HuH-7 (cell line): ENCODE measurements around the gene PALM.

Experiments used
- DNase-seq: peaks from one replicate; pipeline ENCODE4 v3.0.0; 2011; ENCODE audit warnings: low spot score

PALM gene

GRCh38 chr19:782878-783668, 74.3 kb downstream of the PALM start:
- DNase-seq: no peak

- no peak for DNase-seq
Observed at GRCh38 chr19:784541-784940, 75.8 kb downstream of the PALM start.

- DNase-seq: no peak
Observed at GRCh38 chr19:787536-787935, 78.8 kb downstream of the PALM start.

DNA sequence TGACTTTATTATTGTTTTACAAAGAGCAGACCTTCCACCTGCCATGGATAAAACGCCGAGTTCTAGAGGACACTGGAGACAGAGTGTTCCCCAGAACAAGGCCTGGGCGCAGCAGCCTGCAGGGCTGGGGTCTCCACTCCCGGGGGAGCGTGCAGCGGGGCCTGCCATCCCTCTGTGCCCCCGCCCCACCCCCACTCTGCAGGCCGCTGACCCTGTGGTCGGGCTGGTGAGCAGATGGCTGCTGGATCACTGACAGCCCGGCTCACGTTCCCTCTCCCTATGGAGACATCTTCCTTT, 79.9 kb downstream of the PALM start:
- no peak for DNase-seq

GRCh38 chr19:788983-789700, 80.4 kb downstream of the PALM start:
- no peak for DNase-seq

DNA sequence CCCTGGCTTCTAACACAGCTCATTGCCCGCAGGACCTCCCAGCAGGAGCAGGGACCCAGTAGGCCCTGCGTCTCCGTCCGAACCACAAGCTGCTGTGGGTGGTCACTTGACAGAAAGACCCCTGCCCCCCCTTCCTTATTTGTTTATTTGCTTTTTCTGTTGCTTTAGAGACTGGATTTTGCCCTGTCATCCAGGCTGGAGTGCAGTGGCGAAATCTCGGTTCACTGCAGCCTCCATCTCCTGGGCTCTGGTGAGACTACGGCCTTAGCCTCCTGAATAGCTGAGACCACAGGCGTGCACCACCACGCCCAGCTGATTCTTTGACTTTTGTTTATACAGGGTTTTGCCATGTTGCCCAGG, 80.9 kb downstream of the PALM start:
- DNase-seq: no peak

GRCh38 chr19:791007-791566, 82.4 kb downstream of the PALM start:
- DNase-seq: no peak

GRCh38 chr19:791567-792305, 83.0 kb downstream of the PALM start:
- DNase-seq: no peak

DNA sequence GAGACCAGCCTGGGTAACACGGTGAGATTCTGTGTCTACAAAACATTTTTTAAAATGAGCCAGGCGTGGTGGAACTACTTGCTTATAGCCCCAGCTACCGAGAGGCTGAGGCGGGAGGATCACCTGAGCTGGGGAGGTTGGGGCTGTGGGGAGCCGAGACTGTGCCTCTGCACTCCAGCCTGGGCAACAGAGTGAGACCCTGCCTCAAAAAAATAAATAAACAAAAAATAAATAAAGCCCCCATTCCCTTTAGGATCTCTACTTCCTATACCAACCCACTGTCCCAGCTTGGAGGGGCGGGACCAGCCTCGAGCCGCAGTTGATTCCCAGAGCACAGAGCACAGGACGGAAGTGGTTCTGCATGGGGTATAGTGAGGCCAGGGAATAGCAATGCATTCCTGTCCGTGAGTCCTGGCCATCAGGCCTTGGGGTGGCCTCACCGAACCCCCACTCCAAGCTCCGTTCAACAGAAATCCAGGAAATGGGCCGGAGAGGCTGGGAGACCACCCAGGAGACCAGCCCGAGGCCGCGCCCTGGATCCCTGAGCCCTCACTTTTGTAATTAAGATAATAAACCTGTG, 83.7 kb downstream of the PALM start:
- no peak for DNase-seq

GRCh38 chr19:793806-794205, 85.1 kb downstream of the PALM start:
- DNase-seq: no peak

GRCh38 chr19:795073-795611, 86.4 kb downstream of the PALM start:
- DNase-seq: no peak

DNA sequence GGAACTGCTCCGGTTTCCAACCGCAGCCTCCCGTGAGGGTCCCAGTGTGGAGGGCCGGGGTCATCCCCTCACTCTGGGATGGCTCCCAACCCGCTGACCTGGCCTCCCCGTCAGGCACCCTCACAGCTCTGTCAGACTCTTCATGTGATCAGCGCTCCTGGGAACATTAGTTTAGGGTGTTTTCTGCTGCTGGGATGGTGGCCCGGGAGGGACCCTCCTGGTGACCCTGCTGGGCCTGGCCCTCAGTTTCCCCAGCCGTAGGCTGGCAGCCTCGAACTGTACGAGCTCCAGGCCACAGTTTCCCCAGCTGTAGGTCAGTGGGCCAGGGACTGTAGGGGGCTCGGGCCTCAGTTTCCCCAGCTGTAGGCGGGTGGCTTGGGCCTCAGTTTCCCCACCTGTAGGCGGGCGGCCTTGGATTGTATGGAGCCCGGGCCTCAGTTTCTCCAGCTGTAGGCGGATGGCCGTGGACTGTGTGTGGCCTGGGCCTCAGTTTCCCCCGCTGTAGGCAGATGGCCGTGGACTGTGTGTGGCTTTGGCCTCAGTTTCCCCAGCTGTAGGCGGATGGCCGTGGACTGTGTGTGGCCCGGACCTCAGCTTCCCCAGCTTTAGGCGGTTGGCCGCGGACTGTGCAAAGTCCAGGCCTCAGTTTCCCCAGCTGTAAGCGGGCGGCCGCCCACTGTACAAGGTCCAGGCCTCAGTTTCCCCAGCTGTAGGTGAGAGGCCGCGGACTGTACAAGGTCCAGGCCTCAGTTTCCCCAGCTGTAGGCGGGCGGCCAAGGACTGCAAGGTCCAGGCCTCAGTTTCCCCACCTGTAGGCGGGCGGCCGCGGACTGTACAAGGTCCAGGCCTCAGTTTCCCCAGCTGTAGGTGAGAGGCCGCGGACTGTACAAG, 87.2 kb downstream of the PALM start:
- no peak for DNase-seq

- DNase-seq: peak; percentile 96
Observed at GRCh38 chr19:796692-797527, 88.2 kb downstream of the PALM start, which contains the start of gene PTBP1. TSS of gene PTBP1 (plus strand) at chr19:797452. CDS start at chr19:797498, 46 bp downstream.
